LoVo (cell line): ENCODE measurements around the gene GALC.
A peak's percentile ranks its signal among the peaks of the same experiment; 100 is the strongest.
"Not testable (repeated sequence)": the region's sequence is repeated elsewhere in the genome, so short reads cannot be mapped to it uniquely, and the experiment has no call there.

Experiments used
- DNase-seq: peaks from one replicate; pipeline ENCODE4 v3.0.0-alpha.2; 2016; ENCODE audit warnings: low spot score

Gene GALC

GRCh38 chr14:87992718-87993628 lies at the start of gene GALC:
Gene GALC (minus strand): TSS chr14:87993182. CDS start chr14:87993164, 18 bp downstream.
- DNase-seq: no peak

GRCh38 chr14:88040146-88040545 lies 47.2 kb upstream of the GALC start:
- no peak for DNase-seq

- no peak for DNase-seq
Observed at GRCh38 chr14:88039197-88039596, 46.2 kb upstream of the GALC start.

- no peak for DNase-seq
Observed at GRCh38 chr14:88037325-88037724, 44.3 kb upstream of the GALC start.

GRCh38 chr14:88036422-88036821 lies 43.4 kb upstream of the GALC start:
- no peak for DNase-seq

- DNase-seq: no peak
Observed at GRCh38 chr14:88034076-88034475, 41.1 kb upstream of the GALC start.

- DNase-seq: no peak
Observed at GRCh38 chr14:88032373-88032772, 39.4 kb upstream of the GALC start.

- no peak for DNase-seq
Observed at GRCh38 chr14:88030892-88031291, 37.9 kb upstream of the GALC start.

GRCh38 chr14:88030079-88030478 lies 37.1 kb upstream of the GALC start:
- DNase-seq: no peak

- no peak for DNase-seq
Observed at GRCh38 chr14:88029500-88029899, 36.5 kb upstream of the GALC start.

- no peak for DNase-seq
Observed at GRCh38 chr14:88026890-88027289, 33.9 kb upstream of the GALC start.

GRCh38 chr14:88025313-88025712 lies 32.3 kb upstream of the GALC start:
- DNase-seq: no peak

GRCh38 chr14:88024252-88025086 lies 31.5 kb upstream of the GALC start:
- not testable (repeated sequence) for DNase-seq

- no peak for DNase-seq
Observed at GRCh38 chr14:88023658-88024187, 30.7 kb upstream of the GALC start.

- DNase-seq: no peak
Observed at GRCh38 chr14:88017535-88017934, 24.6 kb upstream of the GALC start.

GRCh38 chr14:88016768-88017167 lies 23.8 kb upstream of the GALC start:
- no peak for DNase-seq

GRCh38 chr14:88013750-88014349 lies 20.9 kb upstream of the GALC start:
- peak; percentile 66 for DNase-seq

GRCh38 chr14:88012495-88012894 lies 19.5 kb upstream of the GALC start:
- DNase-seq: no peak

GRCh38 chr14:88010331-88010730 lies 17.3 kb upstream of the GALC start:
- DNase-seq: no peak

GRCh38 chr14:88009486-88009885 lies 16.5 kb upstream of the GALC start:
- DNase-seq: no peak

GRCh38 chr14:88008039-88008742 lies 15.2 kb upstream of the GALC start:
- no peak for DNase-seq

GRCh38 chr14:88007608-88008007 lies 14.6 kb upstream of the GALC start:
- no peak for DNase-seq
